ENCODE results near the gene ZC3H12D. TPM values are rescaled to one million over a fixed set of nuclear protein-coding genes. Genes with fewer than 3 reads are reported as not detected.
A peak's percentile ranks its signal among the peaks of the same experiment; 100 is the strongest.

ZC3H12D gene
- total and polyA plus RNA-seq, 11 donors: 0.14 to 3.0 (median 0.42) TPM

DNA sequence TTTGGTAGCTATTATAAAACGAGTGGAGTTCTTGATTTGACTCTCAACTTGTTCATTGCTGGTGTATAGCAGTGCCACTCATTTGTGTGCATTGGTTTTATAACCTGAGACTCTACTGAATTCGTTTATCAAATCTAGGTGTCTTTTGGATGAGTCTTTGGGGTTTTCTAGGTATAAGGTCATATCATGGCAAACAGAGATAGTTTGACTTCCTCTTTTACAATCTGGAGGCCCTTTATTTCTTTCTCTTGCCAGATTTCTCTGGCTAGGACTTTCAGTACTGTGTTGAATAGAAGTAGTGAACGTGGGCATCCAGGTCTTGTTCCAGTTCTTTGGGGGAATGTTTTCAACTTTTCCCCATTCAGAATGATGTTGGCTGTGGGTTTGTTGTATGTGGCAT is 46.0 kb downstream of the ZC3H12D start:
- H3K9me3 ChIP-seq: no peaks in the 10 kb centered on the region
- no peaks in the 10 kb centered on the region for H3K4me1 ChIP-seq
- H3K36me3 ChIP-seq: no peaks in the 10 kb centered on the region
- intact Hi-C loops (cut with DNase I): loop anchor here in 4 of 10 donors (5.0 to 10.0 kb wide), 4 partner anchors 76 to 864 kb away; partner anchors contain the start of gene TAB2 (in 2 of the 4)
- peaks cover 0 to 9% (median 0%) of the 10 kb centered on the region in 9 donors for H3K27me3 ChIP-seq
- TF ChIP-seq CTCF (IDR thresholded peaks at IDR 0.05): no peak
- TF ChIP-seq POLR2A (IDR thresholded peaks at IDR 0.05): no peak
- no peak overlapping the region for H3K27ac ChIP-seq
- H3K4me3 ChIP-seq: no peak overlapping the region
- 73 to 80% (median 77%) methylated on average over 3 of the region's 3 CpGs for WGBS, 4 donors
- ATAC-seq: no peak
- DNase-seq: no peak

DNA sequence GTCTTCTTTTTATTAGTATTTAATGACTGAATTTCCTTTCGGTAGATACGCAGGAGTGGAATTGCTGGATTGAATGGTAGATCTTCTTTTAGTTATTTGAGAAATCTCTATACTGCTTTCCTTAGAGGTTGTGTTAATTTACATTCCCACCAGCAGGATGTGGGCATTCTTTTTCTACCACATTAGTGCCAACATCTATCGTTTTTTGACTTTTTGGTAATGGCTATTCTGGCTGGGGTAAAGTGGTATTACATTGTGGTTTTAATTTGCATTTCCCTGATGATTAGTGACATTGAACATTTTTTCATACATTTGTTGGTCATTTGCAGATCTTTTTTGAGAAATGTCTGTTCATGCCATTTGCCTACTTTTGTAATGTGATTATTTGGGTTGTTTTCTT is 47.6 kb downstream of the ZC3H12D start:
- no peak for TF ChIP-seq POLR2A (IDR thresholded peaks at IDR 0.05)
- no peak for TF ChIP-seq CTCF (IDR thresholded peaks at IDR 0.05)
- Histone ChIP-seq H3K27ac (no peak overlapping the region), H3K4me3 (no peak overlapping the region), H3K9me3 (no peaks in the 10 kb centered on the region), H3K27me3 (peaks cover 0 to 9% (median 0%) of the 10 kb centered on the region in 9 donors), H3K36me3 (no peaks in the 10 kb centered on the region), H3K4me1 (peaks cover 0 to 2% (median 0%) of the 10 kb centered on the region in 12 donors)
- 90 to 96% (median 92%) methylated on average over 3 of the region's 3 CpGs for WGBS, 4 donors
- DNase-seq (no peak), ATAC-seq (no peak)
- intact Hi-C loops (cut with DNase I): loop anchor here in 4 of 10 donors (5.0 to 10.0 kb wide), 4 partner anchors 78 to 862 kb away; partner anchors contain the start of gene TAB2 (in 2 of the 4)

GRCh38 chr6:149436647-149437046 is 48.2 kb downstream of the ZC3H12D start:
- Histone ChIP-seq H3K36me3 (no peaks in the 10 kb centered on the region), H3K27ac (no peak overlapping the region), H3K9me3 (no peaks in the 10 kb centered on the region), H3K4me1 (peaks cover 0 to 7% (median 0%) of the 10 kb centered on the region in 12 donors), H3K4me3 (no peak overlapping the region), H3K27me3 (peaks cover 0 to 9% (median 0%) of the 10 kb centered on the region in 9 donors)
- 94 to 96% (median 95%) methylated on average over 11 to 12 of the region's 12 CpGs for WGBS, 4 donors
- TF ChIP-seq CTCF (IDR thresholded peaks at IDR 0.05): no peak
- no peak for TF ChIP-seq POLR2A (IDR thresholded peaks at IDR 0.05)
- ATAC-seq (no peak), DNase-seq (no peak)
- intact Hi-C loops (cut with DNase I): loop anchor here in 4 of 10 donors (5.0 to 10.0 kb wide), 4 partner anchors 78 to 862 kb away; partner anchors contain the start of gene TAB2 (in 2 of the 4)

- DNase-seq (no peak), ATAC-seq (peak in 1 of 4 donors; percentile 21)
- intact Hi-C loops (cut with DNase I): loop anchor here in 4 of 10 donors (5.0 to 10.0 kb wide), 4 partner anchors 79 to 861 kb away; partner anchors contain the start of gene TAB2 (in 2 of the 4)
- Histone ChIP-seq H3K9me3 (no peaks in the 10 kb centered on the region), H3K4me3 (no peak overlapping the region), H3K27ac (no peak overlapping the region), H3K36me3 (no peaks in the 10 kb centered on the region), H3K4me1 (peaks cover 0 to 7% (median 0%) of the 10 kb centered on the region in 12 donors), H3K27me3 (peaks cover 0 to 9% (median 0%) of the 10 kb centered on the region in 9 donors)
- 85 to 94% (median 86%) methylated on average over 2 to 13 of the region's 13 CpGs for WGBS, 4 donors
- TF ChIP-seq POLR2A (IDR thresholded peaks at IDR 0.05) (no peak), CTCF (IDR thresholded peaks at IDR 0.05) (no peak)
Observed at GRCh38 chr6:149435919-149436586, 48.8 kb downstream of the ZC3H12D start.

Data from heart left ventricle (tissue), 16 donors.